ENCODE results near the gene PPIP5K2.

PPIP5K2 gene

DNA sequence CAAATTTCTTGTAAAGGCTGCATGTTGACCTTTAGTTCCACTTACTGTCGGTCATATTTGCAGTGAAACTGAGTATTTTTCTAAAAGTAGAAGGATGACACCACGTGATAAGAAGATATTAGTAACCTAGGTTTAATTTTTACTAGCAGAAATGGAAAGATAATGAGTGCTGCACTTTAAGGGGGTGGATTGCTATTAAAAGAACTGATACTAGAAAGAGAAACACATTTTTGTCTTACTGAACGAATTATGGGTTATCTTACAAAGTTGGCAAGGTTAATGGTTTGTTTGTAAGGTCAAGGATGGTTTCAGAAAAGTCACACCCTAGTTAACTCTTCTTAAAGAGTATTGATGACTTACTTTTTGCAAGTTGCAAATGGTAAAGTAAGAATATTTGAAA lies 140.8 kb downstream of the PPIP5K2 start:
- TF ChIP-seq, protein P1, sequence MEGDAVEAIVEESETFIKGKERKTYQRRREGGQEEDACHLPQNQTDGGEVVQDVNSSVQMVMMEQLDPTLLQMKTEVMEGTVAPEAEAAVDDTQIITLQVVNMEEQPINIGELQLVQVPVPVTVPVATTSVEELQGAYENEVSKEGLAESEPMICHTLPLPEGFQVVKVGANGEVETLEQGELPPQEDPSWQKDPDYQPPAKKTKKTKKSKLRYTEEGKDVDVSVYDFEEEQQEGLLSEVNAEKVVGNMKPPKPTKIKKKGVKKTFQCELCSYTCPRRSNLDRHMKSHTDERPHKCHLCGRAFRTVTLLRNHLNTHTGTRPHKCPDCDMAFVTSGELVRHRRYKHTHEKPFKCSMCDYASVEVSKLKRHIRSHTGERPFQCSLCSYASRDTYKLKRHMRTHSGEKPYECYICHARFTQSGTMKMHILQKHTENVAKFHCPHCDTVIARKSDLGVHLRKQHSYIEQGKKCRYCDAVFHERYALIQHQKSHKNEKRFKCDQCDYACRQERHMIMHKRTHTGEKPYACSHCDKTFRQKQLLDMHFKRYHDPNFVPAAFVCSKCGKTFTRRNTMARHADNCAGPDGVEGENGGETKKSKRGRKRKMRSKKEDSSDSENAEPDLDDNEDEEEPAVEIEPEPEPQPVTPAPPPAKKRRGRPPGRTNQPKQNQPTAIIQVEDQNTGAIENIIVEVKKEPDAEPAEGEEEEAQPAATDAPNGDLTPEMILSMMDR (IDR thresholded peaks at IDR 0.05; ENCODE audit: low read depth, low read length): no peak
- TF ChIP-seq, protein P2, sequence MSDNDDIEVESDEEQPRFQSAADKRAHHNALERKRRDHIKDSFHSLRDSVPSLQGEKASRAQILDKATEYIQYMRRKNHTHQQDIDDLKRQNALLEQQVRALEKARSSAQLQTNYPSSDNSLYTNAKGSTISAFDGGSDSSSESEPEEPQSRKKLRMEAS (IDR thresholded peaks at IDR 0.05; ENCODE audit: low read depth, low read length): no peak
- TF ChIP-seq POLR2A (IDR thresholded peaks at IDR 0.05; ENCODE audit: extremely low read depth, insufficient read length): no peak
- TF ChIP-seq MYC (IDR thresholded peaks at IDR 0.05; ENCODE audit: low read depth, low read length): no peak
- peak overlapping the region; percentile 79 for H3K4me3 ChIP-seq (ENCODE audit: low read depth, low read length)
- no peak for DNase-seq (ENCODE audit: low read depth)
